PC-9 (cell line): ENCODE measurements around the gene GSX1.

Experiments used
- CTCF ChIP-seq: fragments of 200-600 bp; sonication (generic); conservative IDR thresholded peaks from 2 replicates; pipeline ENCODE4 v1.6.1; 2017; ENCODE audit warnings: mixed run types, antibody characterized with exemption, mild to moderate bottlenecking, moderate library complexity
- EZH2 ChIP-seq: fragments of 200-600 bp; sonication (generic); IDR thresholded peaks from 2 replicates; pipeline ENCODE4 v1.8.0; 2017; ENCODE audit warnings: antibody characterized with exemption, low read depth

DNA sequence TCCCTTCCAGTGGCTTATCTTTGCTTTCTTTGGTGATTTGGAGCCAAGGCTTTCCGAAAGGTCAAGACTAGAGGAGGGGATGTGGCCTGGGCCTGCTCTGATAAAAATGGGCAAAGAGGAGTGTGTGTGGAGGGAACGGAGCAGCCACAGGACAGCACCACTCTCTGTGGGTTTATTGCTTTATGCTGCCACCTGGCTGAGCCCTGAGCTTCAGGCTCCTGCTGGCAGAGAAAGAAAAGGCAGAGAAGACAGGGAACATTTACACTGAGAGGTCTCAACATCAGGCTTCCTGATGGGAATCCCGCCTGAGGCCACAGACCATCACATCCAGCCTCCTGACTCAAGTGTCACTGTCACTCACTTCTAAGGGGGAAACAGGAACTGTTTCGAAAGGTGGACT, 9.2 kb upstream of the GSX1 start:
- TF ChIP-seq CTCF (peak; percentile 34; the same call in 1 of the 2 replicates), EZH2 (no peak)
